Stimulated activated CD8-positive, alpha-beta memory T cell treated with anti-CD3 and anti-CD28 coated beads, Interleukin-7, amount 100 ng/mL, for 24 hours (primary cell): ENCODE measurements around the gene CCS.
"Not testable (repeated sequence)": the region's sequence is repeated elsewhere in the genome, so short reads cannot be mapped to it uniquely, and the experiment has no call there.

ENCODE experiments used
- DNase-seq: peaks from one replicate; pipeline ENCODE4 v3.0.0-alpha.2; 2020; ENCODE audit warnings: low read depth

CCS gene

GRCh38 chr11:66626382-66626781, 33.4 kb downstream of the CCS start:
- DNase-seq: no peak

- DNase-seq: no peak
These were observed 33.9 kb downstream of the CCS start for GRCh38 chr11:66626926-66627325.

- DNase-seq: no peak
These were observed 35.1 kb downstream of the CCS start for GRCh38 chr11:66628061-66628603.

GRCh38 chr11:66629356-66629755, 36.4 kb downstream of the CCS start:
- no peak for DNase-seq

DNA sequence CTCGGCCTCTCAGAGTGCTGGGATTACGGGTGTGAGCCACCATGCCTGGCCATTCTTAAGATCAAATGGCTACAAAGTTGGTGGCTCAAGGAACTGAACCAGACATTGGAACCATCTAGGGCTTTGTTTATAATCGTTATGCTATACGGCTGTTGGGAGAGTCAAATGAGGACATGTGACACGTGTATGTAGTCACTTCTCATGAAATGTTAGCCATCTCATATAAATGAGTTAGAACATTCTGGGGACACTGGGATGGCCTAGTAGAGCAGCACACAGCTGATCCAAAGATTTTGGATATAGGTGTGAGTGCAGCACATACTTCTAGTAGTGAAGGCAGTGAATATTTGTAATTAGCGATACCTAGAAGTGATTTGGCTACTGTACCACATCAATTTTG, 38.9 kb downstream of the CCS start:
- DNase-seq: no peak

DNA sequence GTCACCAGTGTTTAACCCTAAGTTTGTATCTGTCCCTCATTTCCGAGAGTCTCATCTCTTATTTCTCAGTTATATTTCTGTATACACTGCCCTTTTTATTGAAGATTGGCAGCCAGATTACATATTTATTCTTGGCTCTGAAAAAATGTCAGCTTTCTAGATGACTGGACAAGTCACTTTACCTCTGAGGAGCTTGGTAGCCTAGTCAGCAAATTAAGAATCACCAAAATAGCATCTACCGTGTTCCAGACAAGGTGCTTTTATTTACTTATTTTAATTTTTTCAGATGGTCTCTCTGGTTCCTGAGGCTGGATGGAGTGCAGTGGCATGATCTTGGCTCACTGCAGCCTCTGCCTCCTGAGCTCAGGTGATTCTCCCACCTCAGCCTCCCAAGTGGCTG, 40.0 kb downstream of the CCS start:
- no peak for DNase-seq

DNA sequence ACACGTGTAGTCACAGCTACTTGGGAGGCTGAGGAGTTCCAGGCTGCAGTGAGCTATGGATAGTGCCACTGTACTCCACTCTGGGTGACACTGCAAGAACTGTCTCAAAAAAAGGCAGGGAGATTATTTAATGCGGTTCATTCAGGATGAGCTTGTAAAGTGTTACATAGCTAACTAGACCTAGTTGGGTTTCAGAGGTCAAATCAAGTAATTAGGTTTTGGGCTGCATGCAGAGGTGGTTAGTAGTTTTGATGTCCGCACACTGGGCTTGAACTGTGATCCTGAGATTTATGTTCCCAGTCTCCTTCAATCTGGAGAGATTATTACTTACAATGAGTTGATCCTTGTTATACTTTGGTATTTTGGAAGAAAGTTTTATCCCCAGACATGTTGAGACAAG, 43.4 kb downstream of the CCS start:
- no peak for DNase-seq

DNA sequence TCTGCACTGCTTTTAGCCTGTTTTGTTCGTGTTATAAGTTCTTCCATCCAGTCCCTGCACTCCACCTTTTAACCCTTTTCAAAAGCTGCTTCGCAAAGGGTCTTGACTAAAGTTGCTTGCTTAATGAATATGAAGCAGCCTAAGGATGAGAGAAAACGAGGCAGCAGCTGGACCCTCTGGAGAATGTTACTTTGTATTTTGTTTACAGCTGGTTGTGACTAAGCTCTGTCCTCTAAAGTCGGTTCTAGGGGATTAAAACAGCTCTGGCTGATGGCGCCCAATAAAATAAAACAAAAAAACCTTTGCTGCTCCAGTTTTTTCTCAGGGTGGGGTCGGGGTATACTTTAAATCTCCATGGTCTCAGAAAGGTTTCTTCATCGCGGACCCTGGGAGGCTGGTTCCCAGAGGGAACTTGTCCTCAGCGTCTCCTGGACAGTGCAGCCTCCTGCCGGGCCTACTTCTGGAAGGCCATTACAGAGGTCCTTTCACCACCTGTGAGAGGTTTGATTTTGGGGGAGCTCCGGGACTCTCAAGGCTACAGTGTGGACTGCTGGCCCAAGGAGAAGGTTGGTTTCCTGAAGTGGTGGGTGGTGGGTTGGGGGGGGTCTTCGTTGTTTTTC, 44.7 kb downstream of the CCS start:
- DNase-seq: no peak

GRCh38 chr11:66638177-66639065, 45.4 kb downstream of the CCS start, which contains the start of gene RBM4:
TSS of gene RBM4 (plus strand) at chr11:66638703. CDS start at chr11:66639712, 1,009 bp downstream.
- peak; percentile 88 for DNase-seq

- DNase-seq: no peak
These were observed 46.3 kb downstream of the CCS start for GRCh38 chr11:66639066-66639813.

GRCh38 chr11:66639814-66640340, 46.9 kb downstream of the CCS start:
- not testable (repeated sequence) for DNase-seq

DNA sequence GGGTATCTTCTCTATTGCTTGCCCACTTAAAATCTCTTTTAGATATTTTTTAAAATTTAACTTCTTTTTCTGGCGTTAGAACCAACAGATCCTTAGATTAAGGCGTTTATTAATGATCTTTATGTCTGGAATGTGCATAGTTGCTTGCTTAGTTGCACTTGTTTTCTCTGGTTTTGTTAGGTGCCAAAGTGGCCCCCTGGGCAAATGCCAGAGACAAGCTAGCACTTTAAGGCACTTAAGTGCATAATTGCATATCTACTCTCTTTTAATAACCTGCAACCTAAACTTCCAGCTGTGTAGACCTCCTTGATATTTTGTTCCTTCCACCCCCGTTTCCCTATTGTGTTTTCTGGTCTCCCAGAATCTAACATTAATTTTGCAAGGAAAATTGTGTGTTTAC, 48.8 kb downstream of the CCS start:
- DNase-seq: no peak

DNA sequence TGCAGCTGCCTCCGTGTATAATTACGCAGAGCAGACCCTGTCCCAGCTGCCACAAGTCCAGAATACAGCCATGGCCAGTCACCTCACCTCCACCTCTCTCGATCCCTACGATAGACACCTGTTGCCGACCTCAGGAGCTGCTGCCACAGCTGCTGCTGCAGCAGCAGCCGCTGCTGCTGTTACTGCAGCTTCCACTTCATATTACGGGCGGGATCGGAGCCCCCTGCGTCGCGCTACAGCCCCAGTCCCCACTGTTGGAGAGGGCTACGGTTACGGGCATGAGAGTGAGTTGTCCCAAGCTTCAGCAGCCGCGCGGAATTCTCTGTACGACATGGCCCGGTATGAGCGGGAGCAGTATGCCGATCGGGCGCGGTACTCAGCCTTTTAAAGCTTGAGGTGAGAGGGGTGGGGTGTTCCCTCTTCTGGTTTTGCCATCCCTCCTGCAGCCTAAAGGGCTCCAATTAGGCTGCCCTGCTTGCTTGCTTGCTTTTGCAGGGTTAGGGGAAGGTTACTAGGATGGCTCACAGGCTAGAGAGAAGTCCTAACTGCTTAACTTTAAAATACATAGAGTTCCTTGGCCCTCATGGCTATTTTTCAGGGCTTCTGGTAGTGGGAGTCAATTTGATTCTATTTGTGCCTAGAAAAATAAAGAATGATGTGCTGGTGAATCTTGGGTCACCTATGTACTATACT, 50.9 kb downstream of the CCS start:
- DNase-seq: no peak

DNA sequence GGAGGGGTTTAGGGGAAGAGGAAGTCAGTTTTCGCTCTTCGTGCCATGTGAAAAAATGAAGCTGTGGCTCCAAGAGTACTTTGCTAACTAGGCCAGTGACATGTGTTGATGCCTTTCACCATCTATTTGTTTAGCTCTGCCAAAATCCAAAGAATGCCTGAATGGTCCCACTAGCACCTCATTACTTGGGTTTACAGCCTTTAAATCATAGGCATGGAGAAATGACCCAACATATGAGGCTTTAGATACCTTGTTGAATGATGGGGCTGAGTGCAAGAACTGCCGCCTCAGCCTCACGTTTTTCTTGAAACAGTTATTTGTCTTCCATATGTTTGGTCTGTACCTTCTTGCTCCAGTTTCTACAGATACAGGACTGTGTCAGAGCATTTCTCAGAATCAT, 53.8 kb downstream of the CCS start:
- DNase-seq: no peak

DNA sequence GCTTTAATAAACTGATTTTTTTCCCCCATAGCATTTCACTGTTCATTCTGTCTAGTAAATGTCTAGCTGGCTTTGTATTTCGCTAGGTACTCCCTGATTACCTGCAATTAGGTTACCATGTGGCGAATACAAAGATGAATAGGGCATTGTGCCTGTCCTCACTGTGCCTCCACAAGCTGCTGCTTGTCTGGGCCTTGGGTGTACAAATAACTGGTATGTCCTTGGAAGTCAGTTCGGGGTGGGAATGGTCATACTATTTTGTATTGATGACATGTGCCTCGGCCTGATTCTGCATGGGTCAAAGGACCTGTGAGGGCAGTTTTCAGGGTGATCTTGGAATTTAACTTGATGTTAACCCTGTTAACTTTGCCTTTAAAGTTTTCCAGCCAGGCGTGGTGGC, 56.9 kb downstream of the CCS start:
- DNase-seq: no peak

GRCh38 chr11:66651016-66651415, 58.0 kb downstream of the CCS start:
- no peak for DNase-seq

GRCh38 chr11:66652651-66653050, 59.7 kb downstream of the CCS start:
- DNase-seq: no peak

GRCh38 chr11:66653123-66653522, 60.1 kb downstream of the CCS start:
- DNase-seq: no peak
